H9 (cell line): ENCODE results near the gene PLD1. TPM values are rescaled to one million over a fixed set of nuclear protein-coding genes. Genes with fewer than 3 reads are reported as not detected.
"Not testable (repeated sequence)": the region's sequence is repeated elsewhere in the genome, so short reads cannot be mapped to it uniquely, and the experiment has no call there.

ENCODE experiments used
- DNase-seq: peaks from one replicate; pipeline ENCODE4 v3.0.0-alpha.2; 2017
- H2AFZ ChIP-seq: one replicate; pipeline ENCODE4 v1.6.1; 2013; ENCODE audit warnings: mild to moderate bottlenecking, low read length, control low read depth, moderate library complexity
- H2AK5ac ChIP-seq: 2 replicates; pipeline ENCODE4 v1.6.1; 2013; ENCODE audit warnings: low read length, control low read depth, mixed read lengths; ENCODE audit not compliant: insufficient read length
- H2BK120ac ChIP-seq: one replicate; pipeline ENCODE4 v1.6.1; 2013; ENCODE audit warnings: low read depth, mild to moderate bottlenecking, low read length, control low read depth, inconsistent platforms; ENCODE audit not compliant: poor library complexity, severe bottlenecking
- H2BK12ac ChIP-seq: 2 replicates; pipeline ENCODE4 v1.6.1; 2013; ENCODE audit warnings: low read length, control low read depth, mixed read lengths, low read depth; ENCODE audit not compliant: insufficient read length
- H2BK15ac ChIP-seq: 2 replicates; pipeline ENCODE4 v1.6.1; 2013; ENCODE audit warnings: low read depth, low read length, control low read depth
- H2BK20ac ChIP-seq: one replicate; pipeline ENCODE4 v1.6.1; 2013; ENCODE audit warnings: low read depth, mild to moderate bottlenecking, low read length, control low read depth, inconsistent platforms; ENCODE audit not compliant: poor library complexity, severe bottlenecking
- H2BK5ac ChIP-seq: 2 replicates; pipeline ENCODE4 v1.6.1; 2013; ENCODE audit warnings: low read length, control low read depth, mixed read lengths; ENCODE audit not compliant: insufficient read length
- H3K14ac ChIP-seq: 2 replicates; pipeline ENCODE4 v1.6.1; 2013; ENCODE audit warnings: low read length, control low read depth; ENCODE audit not compliant: insufficient read depth
- H3K18ac ChIP-seq: 2 replicates; pipeline ENCODE4 v1.6.1; 2013; ENCODE audit warnings: low read depth, mild to moderate bottlenecking, mixed read lengths, low read length, control low read depth; ENCODE audit not compliant: insufficient read length
- H3K23ac ChIP-seq: 2 replicates; pipeline ENCODE4 v1.6.1; 2013; ENCODE audit warnings: low read length, control low read depth, mixed read lengths, low read depth; ENCODE audit not compliant: insufficient read length
- H3K23me2 ChIP-seq: 2 replicates; pipeline ENCODE4 v1.6.1; 2013; ENCODE audit warnings: low read depth, mild to moderate bottlenecking, mixed read lengths, low read length, control low read depth; ENCODE audit not compliant: insufficient read length, poor library complexity, severe bottlenecking
- H3K27ac ChIP-seq: 2 replicates; pipeline ENCODE4 v1.5.1; 2013; ENCODE audit warnings: low read length, control low read depth, mixed read lengths, low read depth; ENCODE audit not compliant: insufficient read length
- H3K27me3 ChIP-seq: 2 replicates; pipeline ENCODE4 v1.6.1; 2013; ENCODE audit warnings: low read length, control low read depth, inconsistent platforms; ENCODE audit not compliant: insufficient read depth
- H3K4ac ChIP-seq: 2 replicates; pipeline ENCODE4 v1.6.1; 2013; ENCODE audit warnings: low read depth, mild to moderate bottlenecking, control low read depth, inconsistent platforms, low read length, moderate library complexity
- H3K4me1 ChIP-seq: 2 replicates; pipeline ENCODE4 v1.6.1; 2013; ENCODE audit warnings: low read length, control low read depth, inconsistent platforms; ENCODE audit not compliant: insufficient read depth
- H3K4me2 ChIP-seq: 2 replicates; pipeline ENCODE4 v1.6.1; 2013; ENCODE audit warnings: low read length, control low read depth, mixed read lengths; ENCODE audit not compliant: insufficient read length, insufficient read depth
- H3K56ac ChIP-seq: 2 replicates; pipeline ENCODE4 v1.6.1; 2013; ENCODE audit warnings: low read depth, mild to moderate bottlenecking, mixed read lengths, low read length, control low read depth; ENCODE audit not compliant: insufficient read length
- H3K79me1 ChIP-seq: 2 replicates; pipeline ENCODE4 v1.6.1; 2013; ENCODE audit warnings: low read depth, mild to moderate bottlenecking, moderate library complexity, low read length, control low read depth, inconsistent platforms; ENCODE audit not compliant: insufficient read depth, poor library complexity, severe bottlenecking
- H3K79me2 ChIP-seq: 2 replicates; pipeline ENCODE4 v1.6.1; 2013; ENCODE audit warnings: low read length, control low read depth, inconsistent platforms; ENCODE audit not compliant: insufficient read depth
- H3K9ac ChIP-seq: 2 replicates; pipeline ENCODE4 v1.6.1; 2013; ENCODE audit warnings: low read length, control low read depth, mixed read lengths; ENCODE audit not compliant: insufficient read length; ENCODE audit errors: extremely low read depth
- H3K9me3 ChIP-seq: one replicate; pipeline ENCODE4 v1.6.1; 2013; ENCODE audit warnings: low read depth, low read length, inconsistent platforms; ENCODE audit not compliant: control insufficient read depth
- H3T11ph ChIP-seq: one replicate; pipeline ENCODE4 v1.6.1; 2013; ENCODE audit warnings: mild to moderate bottlenecking, low read length, control low read depth, inconsistent platforms
- H4K20me1 ChIP-seq: one replicate; pipeline ENCODE4 v1.6.1; 2013; ENCODE audit not compliant: control insufficient read depth, insufficient read length, insufficient read depth
- H4K5ac ChIP-seq: 2 replicates; pipeline ENCODE4 v1.6.1; 2013; ENCODE audit warnings: low read depth, mild to moderate bottlenecking, mixed read lengths, low read length, control low read depth; ENCODE audit not compliant: insufficient read length
- H4K8ac ChIP-seq: replicated peaks from 2 replicates; pipeline ENCODE4 v1.6.1; 2013; ENCODE audit warnings: low read length, control low read depth, mixed read lengths, low read depth; ENCODE audit not compliant: insufficient read length
- H4K91ac ChIP-seq: 2 replicates; pipeline ENCODE4 v1.6.1; 2013; ENCODE audit warnings: low read depth, mild to moderate bottlenecking, moderate library complexity, mixed read lengths, low read length, control low read depth; ENCODE audit not compliant: insufficient read length
- H3K27ac Mint-ChIP-seq, 3 experiments: 2 replicates in 2 of 3; 3 replicates in 1 of 3; pipeline ENCODE4 v1.8.0; 2020 to 2021; ENCODE audit warnings: mixed read lengths in 3 of 3, mild to moderate bottlenecking in 1 of 3, moderate library complexity in 1 of 3
- H3K27me3 Mint-ChIP-seq: 2 replicates; pipeline ENCODE4 v1.8.0; 2021; ENCODE audit warnings: low read depth, mild to moderate bottlenecking, moderate library complexity, mixed read lengths
- H3K36me3 Mint-ChIP-seq, 3 experiments: 2 replicates in 2 of 3; 3 replicates in 1 of 3; pipeline ENCODE4 v1.8.0; 2020 to 2021; ENCODE audit warnings: low read depth in 3 of 3, mixed read lengths in 3 of 3; ENCODE audit not compliant: insufficient read depth in 1 of 3
- H3K4me1 Mint-ChIP-seq, 2 experiments: 2 replicates each; pipeline ENCODE4 v1.8.0; 2020; ENCODE audit warnings: mixed read lengths in 2 of 2
- H3K4me3 Mint-ChIP-seq, 2 experiments: 2 replicates in 1 of 2; 3 replicates in 1 of 2; pipeline ENCODE4 v1.8.0; 2020 to 2021; ENCODE audit warnings: mild to moderate bottlenecking in 2 of 2, mixed read lengths in 2 of 2, moderate library complexity in 1 of 2
- H3K9me3 Mint-ChIP-seq, 2 experiments: 2 replicates in 1 of 2; 3 replicates in 1 of 2; pipeline ENCODE4 v1.8.0; 2020; ENCODE audit warnings: mild to moderate bottlenecking in 2 of 2, mixed read lengths in 2 of 2, moderate library complexity in 1 of 2
- WGBS: extraction: QIAGEN DNeasy Blood & Tissue Kit; methylation state at CpG from one replicate; pipeline ENCODE4 v1.1.7; 2013; ENCODE audit warnings: missing lambda C conversion rate, low lambda C conversion rate, mixed read lengths; ENCODE audit not compliant: insufficient read length; ENCODE audit errors: extremely low coverage; 5-methylcytosine and 5-hydroxymethylcytosine counted together
- total RNA-seq: library from RNA; stranded (reverse); gene quantifications from 2 replicates; pipeline ENCODE4 v1.2.1, GENCODE V29; 2021
- TF ChIP-seq, protein P1 (sequence below): fragments of 200-600 bp; sonication (generic); conservative IDR thresholded peaks from 3 replicates; pipeline ENCODE4 v1.8.0; 2021; ENCODE audit warnings: antibody characterized with exemption, mild to moderate bottlenecking

Gene PLD1
- total RNA-seq, 1 experiment from 2014 or later = 1.8 TPM

- H4K91ac ChIP-seq = no peak overlapping the region
- TF ChIP-seq, protein P1, sequence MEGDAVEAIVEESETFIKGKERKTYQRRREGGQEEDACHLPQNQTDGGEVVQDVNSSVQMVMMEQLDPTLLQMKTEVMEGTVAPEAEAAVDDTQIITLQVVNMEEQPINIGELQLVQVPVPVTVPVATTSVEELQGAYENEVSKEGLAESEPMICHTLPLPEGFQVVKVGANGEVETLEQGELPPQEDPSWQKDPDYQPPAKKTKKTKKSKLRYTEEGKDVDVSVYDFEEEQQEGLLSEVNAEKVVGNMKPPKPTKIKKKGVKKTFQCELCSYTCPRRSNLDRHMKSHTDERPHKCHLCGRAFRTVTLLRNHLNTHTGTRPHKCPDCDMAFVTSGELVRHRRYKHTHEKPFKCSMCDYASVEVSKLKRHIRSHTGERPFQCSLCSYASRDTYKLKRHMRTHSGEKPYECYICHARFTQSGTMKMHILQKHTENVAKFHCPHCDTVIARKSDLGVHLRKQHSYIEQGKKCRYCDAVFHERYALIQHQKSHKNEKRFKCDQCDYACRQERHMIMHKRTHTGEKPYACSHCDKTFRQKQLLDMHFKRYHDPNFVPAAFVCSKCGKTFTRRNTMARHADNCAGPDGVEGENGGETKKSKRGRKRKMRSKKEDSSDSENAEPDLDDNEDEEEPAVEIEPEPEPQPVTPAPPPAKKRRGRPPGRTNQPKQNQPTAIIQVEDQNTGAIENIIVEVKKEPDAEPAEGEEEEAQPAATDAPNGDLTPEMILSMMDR = no peak
- no CpG with 5 or more reads among the region's 2 CpGs for WGBS
These were observed 5.8 kb upstream of the PLD1 start for GRCh38 chr3:171815973-171816595.

DNA sequence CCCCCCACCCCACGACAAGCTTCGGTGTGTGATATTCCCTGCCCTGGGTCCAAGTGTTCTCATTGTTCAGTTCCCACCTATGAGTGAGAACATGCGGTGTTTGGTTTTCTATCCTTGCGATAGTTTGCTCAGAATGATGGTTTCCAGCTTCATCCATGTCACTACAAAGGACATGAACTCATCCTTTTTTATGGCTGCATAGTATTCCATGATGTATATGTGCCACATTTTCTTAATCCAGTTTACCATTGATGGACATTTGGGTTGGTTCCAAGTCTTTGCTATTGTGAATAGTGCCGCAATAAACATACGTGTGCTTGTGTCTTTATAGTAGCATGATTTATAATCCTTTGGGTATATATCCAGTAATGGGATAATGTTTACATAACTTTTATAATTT lies 4.4 kb upstream of the PLD1 start:
- peaks cover 11% of the 10 kb centered on the region for H3K23me2 ChIP-seq
- not testable (repeated sequence) for H3T11ph ChIP-seq, H4K91ac ChIP-seq, H3K14ac ChIP-seq, H3K4me1 ChIP-seq, H4K5ac ChIP-seq, H3K4me1 Mint-ChIP-seq, H4K20me1 ChIP-seq, H3K27ac ChIP-seq, H2BK15ac ChIP-seq, H2BK20ac ChIP-seq, H3K9me3 Mint-ChIP-seq, H2AK5ac ChIP-seq, H3K4me3 Mint-ChIP-seq, H3K23ac ChIP-seq, H2BK120ac ChIP-seq, H3K4ac ChIP-seq, H3K79me1 ChIP-seq, H3K36me3 Mint-ChIP-seq, H3K56ac ChIP-seq, H3K9ac ChIP-seq, H3K27ac Mint-ChIP-seq, H3K79me2 ChIP-seq, H3K18ac ChIP-seq, DNase-seq, H4K8ac ChIP-seq, H3K4me2 ChIP-seq, H3K9me3 ChIP-seq, H2BK12ac ChIP-seq, H2AFZ ChIP-seq, H3K27me3 ChIP-seq, H2BK5ac ChIP-seq
- peaks cover 25% of the 10 kb centered on the region for H3K27me3 Mint-ChIP-seq
- no CpG with 5 or more reads among the region's 6 CpGs for WGBS

More at GRCh38 chr3:171815973-171816595, 5.8 kb upstream of the PLD1 start:
- H3K36me3 Mint-ChIP-seq = 0 out of 7 replicates have a peak, but pooled peaks cover 0 to 1% (median 0%) of the 10 kb centered on the region in 3 experiments
- H3K4me3 Mint-ChIP-seq = no peak overlapping the region
- no peaks in the 10 kb centered on the region for H3K23me2 ChIP-seq
- H3K4me1 Mint-ChIP-seq = no peaks in the 10 kb centered on the region
- peaks cover 13% of the 10 kb centered on the region for H3K27me3 Mint-ChIP-seq
- no peak overlapping the region for H3K9ac ChIP-seq
- H4K20me1 ChIP-seq = no peaks in the 10 kb centered on the region
- no peaks in the 10 kb centered on the region for H3K9me3 ChIP-seq
- H3K9me3 Mint-ChIP-seq = no peaks in the 10 kb centered on the region; a peak in 1 of 5 replicates
- no peak overlapping the region for H3K56ac ChIP-seq
- H3K27ac ChIP-seq = no peak overlapping the region
- H3T11ph ChIP-seq = no peak overlapping the region
- H3K79me1 ChIP-seq = no peaks in the 10 kb centered on the region
- H2AK5ac ChIP-seq = no peak overlapping the region
- H2BK5ac ChIP-seq = no peak overlapping the region
- no peak overlapping the region for H4K8ac ChIP-seq
- H3K27ac Mint-ChIP-seq = no peak overlapping the region
- no peak overlapping the region for H2BK120ac ChIP-seq
- H3K18ac ChIP-seq = no peak overlapping the region
- H3K14ac ChIP-seq = no peak overlapping the region
- H3K79me2 ChIP-seq = no peaks in the 10 kb centered on the region
- H3K4me2 ChIP-seq = no peak overlapping the region
- no peak overlapping the region for H2BK20ac ChIP-seq
- no peak overlapping the region for H3K4ac ChIP-seq
- no peak overlapping the region for H2BK15ac ChIP-seq
- H3K23ac ChIP-seq = no peak overlapping the region
- no peak overlapping the region for H4K5ac ChIP-seq
- DNase-seq = no peak
- H2BK12ac ChIP-seq = no peak overlapping the region
- no peak overlapping the region for H2AFZ ChIP-seq
- H3K27me3 ChIP-seq = peaks cover 3% of the 10 kb centered on the region; the same call in 1 of the 2 replicates
- H3K4me1 ChIP-seq = no peaks in the 10 kb centered on the region
